Measurements from ENCODE around the gene SERPINB2.

SERPINB2 gene

GRCh38 chr18:63909870-63910269 is 22.4 kb downstream of the SERPINB2 start:
- no peak overlapping the region for H4K12ac ChIP-seq (ENCODE audit: low read depth, low read length)

GRCh38 chr18:63917817-63918216 is 30.3 kb downstream of the SERPINB2 start:
- Histone ChIP-seq H3K4me2 (ENCODE audit: low read length) (no peak overlapping the region), H4K8ac (ENCODE audit: low read depth, low read length) (no peak overlapping the region), H3K4me3 (ENCODE audit: low read depth, low read length) (no peak overlapping the region), H2BK12ac (ENCODE audit: low read length) (no peak overlapping the region), H3K23ac (ENCODE audit: low read length) (no peak overlapping the region), H3K14ac (ENCODE audit: low read length) (no peak overlapping the region), H3K9ac (ENCODE audit: low read length) (no peak overlapping the region), H3K79me2 (ENCODE audit: control insufficient read depth, insufficient read depth, low read length, poor library complexity) (no peaks in the 10 kb centered on the region), H2BK120ac (ENCODE audit: insufficient read depth, low read length, poor library complexity) (no peak overlapping the region), H3K18ac (ENCODE audit: low read length) (no peak overlapping the region), H4K12ac (ENCODE audit: low read depth, low read length) (no peak overlapping the region), H2BK5ac (ENCODE audit: low read depth, low read length, poor library complexity) (no peak overlapping the region), H2AK5ac (ENCODE audit: low read length) (no peak overlapping the region), H3K79me1 (ENCODE audit: low read length) (no peaks in the 10 kb centered on the region), H3K4me1 (ENCODE audit: control insufficient read depth in 1 of 2, insufficient read depth in 2 of 2, low read length in 2 of 2) (no peaks in the 10 kb centered on the region), H3K27ac (ENCODE audit: low read depth, low read length) (no peak overlapping the region), H4K91ac (ENCODE audit: low read depth, low read length) (no peak overlapping the region), H2AFZ (ENCODE audit: insufficient read depth, low read length, poor library complexity) (no peak overlapping the region), H3K27me3 (ENCODE audit: insufficient read depth, low read length) (no peaks in the 10 kb centered on the region), H3K4ac (ENCODE audit: low read depth, low read length) (no peak overlapping the region), H3K36me3 (ENCODE audit: control insufficient read depth in 1 of 2, insufficient read depth in 2 of 2, low read length in 2 of 2) (no peaks in the 10 kb centered on the region), H3K9me3 (ENCODE audit: insufficient read depth, low read depth, low read length) (peaks cover 2% of the 10 kb centered on the region)
- DNase-seq = peak in 1 of 2 donors; percentile 60
- WGBS (ENCODE audit: extremely low coverage, insufficient coverage, insufficient read length) = no CpG with 5 or more reads among the region's 5 CpGs

More at GRCh38 chr18:63909870-63910269, 22.4 kb downstream of the SERPINB2 start:
- no peak for DNase-seq
- H3K27ac ChIP-seq (ENCODE audit: low read depth, low read length) = no peak overlapping the region
- no peak overlapping the region for H3K23ac ChIP-seq (ENCODE audit: low read length)
- no peaks in the 10 kb centered on the region for H3K79me2 ChIP-seq (ENCODE audit: control insufficient read depth, insufficient read depth, low read length, poor library complexity)
- no peak overlapping the region for H3K4me2 ChIP-seq (ENCODE audit: low read length)
- H3K79me1 ChIP-seq (ENCODE audit: low read length) = no peaks in the 10 kb centered on the region
- no peaks in the 10 kb centered on the region for H3K36me3 ChIP-seq (ENCODE audit: control insufficient read depth in 1 of 2, insufficient read depth in 2 of 2, low read length in 2 of 2)
- H4K91ac ChIP-seq (ENCODE audit: low read depth, low read length) = no peak overlapping the region
- H4K8ac ChIP-seq (ENCODE audit: low read depth, low read length) = no peak overlapping the region
- H3K9ac ChIP-seq (ENCODE audit: low read length) = no peak overlapping the region
- H3K9me3 ChIP-seq (ENCODE audit: insufficient read depth, low read depth, low read length) = peaks cover 2% of the 10 kb centered on the region
- no peak overlapping the region for H2AFZ ChIP-seq (ENCODE audit: insufficient read depth, low read length, poor library complexity)
- H3K27me3 ChIP-seq (ENCODE audit: insufficient read depth, low read length) = no peaks in the 10 kb centered on the region
- no peak overlapping the region for H3K14ac ChIP-seq (ENCODE audit: low read length)
- no peaks in the 10 kb centered on the region for H3K4me1 ChIP-seq (ENCODE audit: control insufficient read depth in 1 of 2, insufficient read depth in 2 of 2, low read length in 2 of 2)
- H2BK12ac ChIP-seq (ENCODE audit: low read length) = no peak overlapping the region
- H2AK5ac ChIP-seq (ENCODE audit: low read length) = no peak overlapping the region
- H3K4me3 ChIP-seq (ENCODE audit: low read depth, low read length) = no peak overlapping the region
- no CpG with 5 or more reads among the region's 2 CpGs for WGBS (ENCODE audit: extremely low coverage, insufficient coverage, insufficient read length)
- H2BK120ac ChIP-seq (ENCODE audit: insufficient read depth, low read length, poor library complexity) = no peak overlapping the region
- no peak overlapping the region for H2BK5ac ChIP-seq (ENCODE audit: low read depth, low read length, poor library complexity)
- H3K4ac ChIP-seq (ENCODE audit: low read depth, low read length) = no peak overlapping the region
- no peak overlapping the region for H3K18ac ChIP-seq (ENCODE audit: low read length)

GRCh38 chr18:63922049-63922448 is 34.5 kb downstream of the SERPINB2 start:
- Histone ChIP-seq H3K4me3 (ENCODE audit: low read depth, low read length) (no peak overlapping the region), H3K27ac (ENCODE audit: low read depth, low read length) (no peak overlapping the region), H3K18ac (ENCODE audit: low read length) (no peak overlapping the region), H3K79me1 (ENCODE audit: low read length) (no peaks in the 10 kb centered on the region), H3K9ac (ENCODE audit: low read length) (no peak overlapping the region), H3K79me2 (ENCODE audit: control insufficient read depth, insufficient read depth, low read length, poor library complexity) (no peaks in the 10 kb centered on the region), H2BK12ac (ENCODE audit: low read length) (no peak overlapping the region), H3K14ac (ENCODE audit: low read length) (no peak overlapping the region), H3K27me3 (ENCODE audit: insufficient read depth, low read length) (no peaks in the 10 kb centered on the region), H2BK120ac (ENCODE audit: insufficient read depth, low read length, poor library complexity) (no peak overlapping the region), H3K4ac (ENCODE audit: low read depth, low read length) (no peak overlapping the region), H3K9me3 (ENCODE audit: insufficient read depth, low read depth, low read length) (no peaks in the 10 kb centered on the region), H3K4me2 (ENCODE audit: low read length) (no peak overlapping the region), H4K91ac (ENCODE audit: low read depth, low read length) (no peak overlapping the region), H4K8ac (ENCODE audit: low read depth, low read length) (no peak overlapping the region), H3K23ac (ENCODE audit: low read length) (no peak overlapping the region), H3K4me1 (ENCODE audit: control insufficient read depth in 1 of 2, insufficient read depth in 2 of 2, low read length in 2 of 2) (no peaks in the 10 kb centered on the region), H4K12ac (ENCODE audit: low read depth, low read length) (no peak overlapping the region), H3K36me3 (ENCODE audit: control insufficient read depth in 1 of 2, insufficient read depth in 2 of 2, low read length in 2 of 2) (no peaks in the 10 kb centered on the region), H2AK5ac (ENCODE audit: low read length) (no peak overlapping the region), H2BK5ac (ENCODE audit: low read depth, low read length, poor library complexity) (no peak overlapping the region), H2AFZ (ENCODE audit: insufficient read depth, low read length, poor library complexity) (no peak overlapping the region)
- DNase-seq = no peak
- no CpG with 5 or more reads among the region's 2 CpGs for WGBS (ENCODE audit: extremely low coverage, insufficient coverage, insufficient read length)

GRCh38 chr18:63924551-63924950 is 37.0 kb downstream of the SERPINB2 start:
- Histone ChIP-seq H3K18ac (ENCODE audit: low read length) (no peak overlapping the region), H2AK5ac (ENCODE audit: low read length) (no peak overlapping the region), H3K14ac (ENCODE audit: low read length) (no peak overlapping the region), H3K27ac (ENCODE audit: low read depth, low read length) (no peak overlapping the region), H2BK120ac (ENCODE audit: insufficient read depth, low read length, poor library complexity) (no peak overlapping the region), H3K23ac (ENCODE audit: low read length) (no peak overlapping the region), H3K9ac (ENCODE audit: low read length) (no peak overlapping the region), H4K8ac (ENCODE audit: low read depth, low read length) (no peak overlapping the region), H2AFZ (ENCODE audit: insufficient read depth, low read length, poor library complexity) (no peak overlapping the region), H3K79me1 (ENCODE audit: low read length) (no peaks in the 10 kb centered on the region), H3K4me3 (ENCODE audit: low read depth, low read length) (no peak overlapping the region), H2BK12ac (ENCODE audit: low read length) (no peak overlapping the region), H4K12ac (ENCODE audit: low read depth, low read length) (no peak overlapping the region), H3K36me3 (ENCODE audit: control insufficient read depth in 1 of 2, insufficient read depth in 2 of 2, low read length in 2 of 2) (no peaks in the 10 kb centered on the region), H3K79me2 (ENCODE audit: control insufficient read depth, insufficient read depth, low read length, poor library complexity) (no peaks in the 10 kb centered on the region), H3K4me2 (ENCODE audit: low read length) (no peak overlapping the region), H4K91ac (ENCODE audit: low read depth, low read length) (no peak overlapping the region), H2BK5ac (ENCODE audit: low read depth, low read length, poor library complexity) (no peak overlapping the region), H3K4me1 (ENCODE audit: control insufficient read depth in 1 of 2, insufficient read depth in 2 of 2, low read length in 2 of 2) (no peaks in the 10 kb centered on the region), H3K4ac (ENCODE audit: low read depth, low read length) (no peak overlapping the region), H3K27me3 (ENCODE audit: insufficient read depth, low read length) (no peaks in the 10 kb centered on the region), H3K9me3 (ENCODE audit: insufficient read depth, low read depth, low read length) (no peaks in the 10 kb centered on the region)
- WGBS (ENCODE audit: extremely low coverage, insufficient coverage, insufficient read length) = no CpG with 5 or more reads among the region's 1 CpG
- DNase-seq = peak in 1 of 2 donors; percentile 48

All from trophoblast cell (in vitro differentiated cells and primary cell).